NCI-H345 treated with DMSO at 0.1 percent for 48 hours (cell line): Measurements from ENCODE around the gene BAIAP3.
A peak's percentile ranks its signal among the peaks of the same experiment; 100 is the strongest.

Experiments used
- DNase-seq: peaks from one replicate; lab custom pipeline; 2025; ENCODE audit not compliant: unreplicated experiment; lab: John Stamatoyannopoulos, UW

The BAIAP3 gene

GRCh38 chr16:1299868-1300203 lies 33.6 kb upstream of the BAIAP3 start:
- no peak for DNase-seq

DNA sequence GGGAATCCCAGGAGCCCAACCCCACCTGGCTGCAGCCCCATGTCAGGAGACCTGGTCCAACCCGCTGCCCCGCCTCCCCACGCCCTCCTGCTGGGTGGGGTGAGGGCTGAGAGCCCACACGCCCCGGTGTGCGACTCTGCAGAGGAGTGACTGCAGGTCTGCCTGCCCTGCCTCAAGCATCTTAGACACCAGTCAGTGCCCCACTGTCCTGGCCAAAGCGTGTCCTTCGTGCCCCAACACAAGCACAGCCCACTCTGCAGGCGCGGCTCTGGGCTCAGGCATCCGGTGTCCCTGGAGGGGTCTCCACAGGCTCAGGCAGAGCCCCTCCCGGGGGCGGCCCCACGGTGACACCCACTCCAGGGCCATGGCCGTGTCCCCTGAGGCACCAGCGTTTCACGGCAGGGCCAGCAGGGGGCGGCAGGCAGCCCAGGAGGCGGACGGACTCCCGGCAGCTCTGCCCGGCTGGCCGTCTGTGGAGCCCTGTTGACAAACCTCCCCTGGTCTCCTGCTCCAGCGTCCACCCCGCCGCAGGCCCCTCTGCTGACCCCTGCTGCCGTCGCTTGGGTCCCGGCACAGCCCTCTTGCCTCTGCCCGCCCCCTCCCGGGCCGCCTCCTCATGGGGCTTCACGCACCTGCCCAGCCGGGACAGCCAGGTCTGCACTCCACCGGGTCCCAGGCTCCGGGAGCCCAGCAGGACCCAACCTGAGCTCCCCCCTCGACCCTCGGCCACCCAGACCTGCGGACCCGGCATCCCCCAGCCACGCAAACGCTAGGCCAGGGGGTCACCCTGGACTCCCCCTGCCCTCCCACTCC lies 32.6 kb upstream of the BAIAP3 start:
- DNase-seq: peak; percentile 14

DNA sequence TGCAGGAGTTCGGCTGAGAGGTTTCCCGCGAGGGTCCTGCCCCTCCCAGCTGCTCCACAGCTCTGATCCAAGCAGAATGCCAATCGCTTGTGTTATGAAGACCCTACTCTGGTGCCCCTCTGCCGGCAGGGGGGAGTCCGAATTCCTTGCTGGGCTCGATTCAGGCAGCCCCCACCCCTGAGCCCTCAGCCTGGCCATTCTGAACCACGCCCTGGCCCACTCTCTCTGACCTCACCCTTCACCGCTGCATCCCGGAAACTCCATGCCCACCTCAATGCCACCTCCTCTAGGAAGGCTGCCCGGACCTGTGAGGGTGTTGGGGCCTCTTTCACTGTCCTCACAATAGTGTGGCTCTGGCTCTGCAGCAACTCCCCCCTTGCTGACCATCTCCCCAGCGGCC lies 31.9 kb upstream of the BAIAP3 start:
- DNase-seq: no peak

- no peak for DNase-seq
Observed at GRCh38 chr16:1305823-1306222, 27.6 kb upstream of the BAIAP3 start.

DNA sequence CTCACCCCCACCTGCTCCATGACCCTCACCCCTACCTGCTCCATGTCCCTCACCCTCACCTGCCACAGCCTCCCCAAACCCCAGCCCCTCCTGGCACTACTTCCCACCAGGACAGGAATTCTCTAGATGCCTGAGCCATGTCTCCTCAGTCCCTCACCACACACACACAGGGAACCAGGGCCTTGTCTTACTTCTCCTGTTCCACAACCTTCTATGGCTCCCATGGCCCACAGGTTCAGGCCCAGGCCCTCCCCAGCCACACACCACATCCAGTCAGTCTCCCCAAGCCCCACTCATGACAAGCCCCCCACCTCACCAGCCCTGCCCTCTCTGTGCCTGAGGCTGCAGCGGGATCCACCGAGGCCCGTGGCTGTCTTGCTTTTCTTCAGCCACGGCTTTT lies 27.1 kb upstream of the BAIAP3 start:
- DNase-seq: no peak

DNA sequence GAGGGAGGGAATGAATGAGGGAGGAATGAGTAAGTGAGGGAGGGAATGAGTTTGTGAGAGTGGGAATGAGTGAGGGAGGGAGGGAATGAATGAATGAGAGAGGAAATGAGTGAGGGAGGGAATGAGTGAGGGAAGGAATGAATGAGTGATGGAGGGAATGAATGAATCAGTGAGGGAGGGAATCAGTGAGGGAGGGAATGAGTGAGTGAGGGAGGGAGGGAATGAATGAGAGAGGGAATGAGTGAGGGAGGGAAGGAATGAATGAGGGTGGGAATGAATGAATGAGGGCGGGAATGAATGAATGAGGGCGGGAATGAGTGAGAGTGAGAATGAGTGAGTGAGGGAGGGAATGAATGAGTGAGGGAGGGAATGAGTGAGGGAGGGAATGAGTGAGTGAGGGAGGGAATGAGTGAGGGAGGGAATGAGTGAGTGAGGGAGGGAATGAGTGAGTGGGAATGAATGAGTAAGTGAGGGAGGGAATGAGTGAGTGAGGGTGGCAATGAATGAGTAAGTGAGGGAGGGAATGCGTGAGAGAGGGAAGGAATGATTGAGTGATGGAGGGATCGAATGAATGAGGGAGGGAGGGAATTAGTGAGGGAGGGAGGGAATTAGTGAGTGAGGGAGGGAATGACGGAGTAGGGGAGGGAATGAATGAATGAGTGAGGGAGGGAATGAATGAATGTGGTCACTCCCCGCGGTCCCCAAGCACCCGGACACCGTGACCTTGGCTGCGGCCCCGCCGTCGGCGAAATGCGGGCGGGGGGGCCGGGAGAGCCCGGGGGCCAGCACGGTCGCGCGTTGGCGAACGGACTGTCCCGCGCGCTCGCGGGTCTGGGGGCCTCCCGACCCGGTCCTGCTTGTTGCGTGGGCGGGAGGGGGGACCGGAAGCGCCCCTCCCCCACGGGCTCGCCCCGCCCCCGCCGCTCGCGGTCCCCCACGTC lies 25.1 kb upstream of the BAIAP3 start:
- DNase-seq: no peak

- peak; percentile 93 for DNase-seq
Observed at GRCh38 chr16:1308977-1309885, 24.2 kb upstream of the BAIAP3 start, which contains the start of gene UBE2I. TSS of gene UBE2I (plus strand) at chr16:1309636. CDS start at chr16:1314031, 4,395 bp downstream.

DNA sequence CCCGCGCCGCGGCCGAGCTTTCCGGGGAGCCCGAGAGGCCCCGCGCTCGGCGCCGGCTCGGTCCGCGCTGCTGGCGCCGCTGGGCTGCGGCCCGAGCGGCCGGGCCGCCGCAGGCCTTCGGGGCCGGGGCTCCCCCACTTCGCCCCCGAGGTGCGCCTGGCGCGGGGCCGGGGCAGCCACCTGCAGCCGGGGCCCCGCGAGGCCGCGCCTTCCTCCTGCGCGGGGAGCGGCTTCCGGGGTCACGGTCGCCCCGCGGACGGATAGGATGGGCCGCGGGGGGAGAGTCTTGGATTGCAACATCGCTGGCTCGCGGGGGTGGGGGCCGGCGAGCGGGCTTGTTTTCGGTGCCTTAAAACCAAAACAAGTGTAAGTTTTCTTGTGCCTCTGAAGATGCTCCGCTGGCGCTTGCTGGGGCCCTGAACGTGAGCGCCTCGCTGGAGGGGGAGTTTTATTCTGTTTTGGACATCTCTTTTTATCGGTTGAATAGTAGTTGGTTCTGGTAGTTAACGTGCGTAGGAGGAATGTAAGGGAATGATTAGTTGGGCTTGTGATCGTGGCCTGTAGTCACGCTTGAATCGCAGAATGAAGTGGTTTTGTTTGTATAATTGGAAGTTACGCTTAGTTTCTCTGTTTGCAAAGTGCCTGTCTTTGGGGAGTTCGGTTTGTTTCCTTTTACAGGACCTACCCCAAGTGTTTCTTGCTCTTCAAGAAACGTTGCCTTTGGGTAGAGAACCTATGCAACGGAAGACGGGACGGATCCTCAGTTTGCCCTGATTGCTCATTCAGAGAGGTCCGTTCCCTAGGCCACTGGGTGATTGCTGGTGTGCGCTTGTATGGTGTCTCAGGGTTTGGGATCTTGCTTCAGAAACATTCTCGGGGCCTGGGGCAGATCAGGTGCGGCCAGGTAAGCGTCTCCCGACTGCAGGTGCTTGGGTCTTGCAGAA lies 23.3 kb upstream of the BAIAP3 start:
- no peak for DNase-seq

GRCh38 chr16:1310832-1311200 lies 22.6 kb upstream of the BAIAP3 start:
- DNase-seq: no peak

DNA sequence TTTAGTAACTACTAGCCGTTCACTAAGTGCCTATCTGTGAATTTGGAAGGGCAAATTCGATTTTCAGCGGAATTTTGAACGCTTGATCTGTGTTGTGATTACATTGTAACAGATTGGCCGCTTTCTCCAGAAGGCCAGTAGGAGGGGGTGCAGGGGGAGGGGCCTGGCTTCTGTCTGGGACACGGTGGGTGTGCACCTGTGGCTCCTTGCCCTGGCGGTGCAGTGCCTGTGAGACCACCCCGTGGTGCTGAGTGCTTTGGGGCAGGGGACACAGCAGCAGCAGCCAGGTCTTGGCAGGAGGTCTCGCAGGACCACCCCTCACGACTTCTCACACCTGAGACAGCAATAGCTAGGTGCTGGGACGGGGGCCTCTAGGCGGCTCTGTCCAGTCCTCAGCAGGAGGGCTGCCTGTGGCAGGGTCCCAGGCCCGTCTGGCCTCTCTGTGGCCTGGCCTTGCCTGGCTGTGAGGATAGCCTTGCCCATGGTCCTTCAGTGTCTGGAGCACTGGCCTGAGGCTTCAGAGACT lies 22.2 kb upstream of the BAIAP3 start:
- DNase-seq: no peak

DNA sequence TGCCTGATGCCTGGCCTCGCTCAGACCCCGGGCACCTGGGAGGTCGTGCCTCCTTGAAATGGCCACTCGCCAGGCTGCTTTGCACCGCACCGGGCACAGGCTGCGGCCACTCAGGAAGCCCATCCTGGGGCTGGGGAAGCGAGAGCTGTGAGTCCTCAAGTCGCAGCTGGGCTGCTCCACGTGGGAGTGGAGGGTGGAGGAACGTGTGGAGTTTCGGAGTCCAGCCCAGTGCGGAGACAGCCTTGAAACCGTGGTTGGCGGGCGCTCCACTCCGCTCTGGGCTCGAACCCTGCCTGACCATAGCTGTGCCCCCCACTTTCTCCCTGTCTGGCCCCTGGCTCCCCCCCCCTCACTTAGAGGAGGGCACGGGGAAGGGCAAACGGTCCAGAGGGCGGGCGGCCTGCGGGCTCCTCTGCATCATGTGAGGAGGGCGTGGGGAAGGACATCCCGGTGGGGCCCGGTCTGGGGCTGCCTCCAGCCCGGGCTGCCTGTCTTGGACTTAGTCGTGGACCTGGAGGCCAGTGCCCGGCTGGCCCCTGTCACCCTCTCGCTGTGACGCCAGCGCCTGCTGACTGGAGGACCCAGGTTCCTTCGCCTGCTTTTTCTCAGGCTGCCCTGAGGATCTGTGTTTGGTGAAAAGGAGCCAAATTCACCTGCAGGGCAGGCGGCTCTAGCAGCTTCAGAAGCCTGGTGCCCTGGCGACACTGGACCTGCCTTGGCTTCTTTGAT lies 21.5 kb upstream of the BAIAP3 start:
- DNase-seq: no peak

DNA sequence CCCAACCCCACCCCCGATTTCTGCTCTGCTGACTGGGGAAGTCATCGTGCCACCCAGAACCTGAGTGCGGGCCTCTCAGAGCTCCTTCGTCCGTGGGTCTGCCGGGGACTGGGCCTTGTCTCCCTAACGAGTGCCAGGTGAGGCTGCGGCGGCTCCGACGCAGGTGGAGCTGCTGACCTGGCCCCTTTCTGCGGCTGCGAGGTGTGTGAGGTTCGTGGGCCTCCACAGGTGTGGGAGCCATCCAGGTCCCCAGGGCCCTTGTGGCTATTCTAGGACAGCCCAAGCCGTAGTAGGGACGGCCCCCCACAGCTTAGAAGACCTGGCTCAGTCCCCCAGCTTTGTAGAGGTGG lies 21.0 kb upstream of the BAIAP3 start:
- DNase-seq: no peak

- DNase-seq: no peak
Observed at GRCh38 chr16:1312903-1313302, 20.5 kb upstream of the BAIAP3 start.

GRCh38 chr16:1313721-1314369 lies 19.6 kb upstream of the BAIAP3 start:
- no peak for DNase-seq

DNA sequence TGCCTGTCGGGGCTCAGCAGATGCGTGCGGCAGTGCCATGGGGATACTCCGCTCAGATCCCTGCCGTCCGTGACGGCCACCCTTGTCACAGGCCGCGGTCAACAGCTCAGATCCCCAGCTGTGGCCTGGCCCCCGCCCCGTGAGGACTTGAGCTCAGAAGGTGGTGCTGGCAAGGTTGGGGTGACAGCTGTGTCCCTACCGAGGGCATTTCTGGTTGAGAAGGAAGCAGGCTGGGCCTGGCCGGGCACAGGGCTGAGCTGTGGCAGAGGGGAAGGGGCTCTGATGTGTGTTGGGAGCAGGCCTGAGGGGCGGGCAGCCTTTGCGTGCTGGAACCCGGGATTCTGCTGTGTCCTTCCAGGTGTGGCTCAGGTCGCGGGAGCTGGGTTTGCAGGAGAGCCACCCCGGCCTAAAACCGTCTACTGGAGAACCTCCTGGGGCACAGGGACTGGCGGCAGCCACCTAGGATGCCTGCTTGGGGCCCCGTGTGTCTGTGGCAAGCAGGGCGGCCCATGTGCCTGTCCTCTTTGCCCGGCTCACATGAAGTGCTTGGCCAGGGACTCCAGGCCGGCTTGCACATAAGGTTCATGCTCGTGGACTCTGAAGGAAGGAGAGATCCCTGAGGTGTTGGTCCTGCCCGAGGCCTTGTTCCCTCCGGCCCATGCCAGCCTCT lies 18.9 kb upstream of the BAIAP3 start:
- no peak for DNase-seq

GRCh38 chr16:1315081-1316032 lies 18.1 kb upstream of the BAIAP3 start:
- DNase-seq: no peak

- DNase-seq: no peak
Observed at GRCh38 chr16:1316033-1316405, 17.4 kb upstream of the BAIAP3 start.
